GM15510 (cell line): ENCODE data around the gene PRRT1B.
A peak's percentile ranks its signal among the peaks of the same experiment; 100 is the strongest.

Experiments used
- POLR2A ChIP-seq: IDR thresholded peaks from 3 replicates; pipeline ENCODE4 v1.6.1; 2011; ENCODE audit warnings: borderline replicate concordance; ENCODE audit not compliant: insufficient read length; ENCODE audit errors: extremely low read depth

PRRT1B gene

GRCh38 chr9:131555841-131556673, 10.7 kb downstream of the PRRT1B start:
- TF ChIP-seq POLR2A, result no peak

GRCh38 chr9:131557855-131558548, 12.7 kb downstream of the PRRT1B start:
- no peak for TF ChIP-seq POLR2A

- no peak for TF ChIP-seq POLR2A
Observed at GRCh38 chr9:131559421-131560000, 14.2 kb downstream of the PRRT1B start.

- no peak for TF ChIP-seq POLR2A
Observed at GRCh38 chr9:131562032-131562959, 17.0 kb downstream of the PRRT1B start.

GRCh38 chr9:131565369-131565768, 20.0 kb downstream of the PRRT1B start:
- TF ChIP-seq POLR2A, result no peak

GRCh38 chr9:131566158-131566557, 20.8 kb downstream of the PRRT1B start:
- TF ChIP-seq POLR2A, result no peak

- no peak for TF ChIP-seq POLR2A
Observed at GRCh38 chr9:131567910-131568309, 22.6 kb downstream of the PRRT1B start.

GRCh38 chr9:131574730-131575640, 29.7 kb downstream of the PRRT1B start:
- TF ChIP-seq POLR2A, result no peak

- TF ChIP-seq POLR2A, result no peak
Observed at GRCh38 chr9:131575946-131576853, 30.9 kb downstream of the PRRT1B start.

GRCh38 chr9:131577005-131578000, 32.0 kb downstream of the PRRT1B start:
- peak; percentile 8 for TF ChIP-seq POLR2A

- TF ChIP-seq POLR2A, result no peak
Observed at GRCh38 chr9:131578021-131578420, 32.7 kb downstream of the PRRT1B start.

GRCh38 chr9:131578731-131579504, 33.6 kb downstream of the PRRT1B start:
- no peak for TF ChIP-seq POLR2A
